CD14-positive monocyte (primary cell): ENCODE results near the gene RPA3. TPM values are rescaled to one million over a fixed set of nuclear protein-coding genes. Genes with fewer than 3 reads are reported as not detected.

Experiments used
- DNase-seq, 3 donors: peaks; one replicate each; pipeline ENCODE4 v3.0.0-alpha.2; 2011 to 2022
- H2AFZ ChIP-seq: 2 replicates; pipeline ENCODE4 v1.6.0; 2012; ENCODE audit warnings: mild to moderate bottlenecking, low read depth, low read length, inconsistent platforms; ENCODE audit not compliant: insufficient read depth, poor library complexity, severe bottlenecking
- H3K27ac ChIP-seq, 2 donors: 1 replicate in 1 of 2; 2 replicates in 1 of 2; pipeline ENCODE4 v1.5.1; 2012 to 2013; ENCODE audit warnings: low read length in 2 of 2, control low read depth in 1 of 2, inconsistent platforms in 1 of 2, low read depth in 1 of 2, mild to moderate bottlenecking in 1 of 2
- H3K27me3 ChIP-seq, 2 donors: one replicate each; pipeline versions ENCODE4 v1.6.0 to v1.6.1; 2011 to 2013; ENCODE audit warnings: low read length in 2 of 2; ENCODE audit not compliant: control insufficient read depth in 2 of 2, insufficient read depth in 2 of 2
- H3K36me3 ChIP-seq, 2 donors: replicated peaks in 1 of 2; 1 replicate in 1 of 2; 2 replicates in 1 of 2; pipeline versions ENCODE4 v1.5.1 to v1.6.1; 2012 to 2013; ENCODE audit warnings: low read length in 2 of 2, control low read depth in 1 of 2, inconsistent platforms in 1 of 2, mild to moderate bottlenecking in 1 of 2; ENCODE audit not compliant: insufficient read depth in 2 of 2, control insufficient read depth in 1 of 2
- H3K4me1 ChIP-seq, 2 donors: 1 replicate in 1 of 2; 2 replicates in 1 of 2; pipeline versions ENCODE4 v1.5.1 to v1.6.1; 2012 to 2013; ENCODE audit warnings: low read length in 2 of 2, control low read depth in 1 of 2, inconsistent platforms in 1 of 2, mild to moderate bottlenecking in 1 of 2, moderate library complexity in 1 of 2; ENCODE audit not compliant: insufficient read depth in 2 of 2, control insufficient read depth in 1 of 2
- H3K4me2 ChIP-seq: replicated peaks from 2 replicates; pipeline ENCODE3; 2012; ENCODE audit warnings: low read length, moderate library complexity, mild to moderate bottlenecking; ENCODE audit not compliant: poor library complexity, severe bottlenecking; ENCODE audit errors: extremely low read depth
- H3K4me3 ChIP-seq, 3 experiments: fragments of 200-600 bp in 1 of 3; sonication (generic) in 1 of 3; replicated peaks in 1 of 3; 1 replicate in 2 of 3; 2 replicates in 1 of 3; pipeline ENCODE4 v1.5.1; 2011 to 2013; ENCODE audit warnings: low read length in 3 of 3, mild to moderate bottlenecking in 3 of 3, control low read depth in 2 of 3, low read depth in 2 of 3, inconsistent platforms in 1 of 3, moderate library complexity in 1 of 3
- H3K79me2 ChIP-seq: 2 replicates; pipeline ENCODE4 v1.6.0; 2012; ENCODE audit warnings: mild to moderate bottlenecking, control low read depth, inconsistent platforms, low read length, moderate library complexity; ENCODE audit not compliant: insufficient read depth
- H3K9ac ChIP-seq: 2 replicates; pipeline ENCODE4 v1.6.0; 2017; ENCODE audit warnings: low read length, mild to moderate bottlenecking; ENCODE audit not compliant: insufficient read depth, poor library complexity, severe bottlenecking
- H3K9me3 ChIP-seq, 2 donors: replicated peaks in 1 of 2; 1 replicate in 1 of 2; 2 replicates in 1 of 2; pipeline versions ENCODE4 v1.5.1 to v1.6.1; 2012 to 2013; ENCODE audit warnings: low read length in 2 of 2, control low read depth in 1 of 2; ENCODE audit not compliant: control insufficient read depth in 1 of 2, insufficient read depth in 1 of 2
- H4K20me1 ChIP-seq: 2 replicates; pipeline ENCODE4 v1.6.0; 2012; ENCODE audit warnings: mild to moderate bottlenecking, low read length, control low read depth, moderate library complexity; ENCODE audit not compliant: insufficient read depth
- H3K27ac Mint-ChIP-seq, 7 donors: one replicate each; pipeline ENCODE4 v1.8.0; 2020; ENCODE audit warnings: mild to moderate bottlenecking in 7 of 7, mixed read lengths in 7 of 7, moderate library complexity in 6 of 7, inconsistent platforms in 2 of 7
- H3K27me3 Mint-ChIP-seq, 3 donors: one replicate each; pipeline ENCODE4 v1.8.0; 2021 to 2022; ENCODE audit warnings: low read depth in 3 of 3, mild to moderate bottlenecking in 3 of 3, mixed read lengths in 3 of 3, moderate library complexity in 3 of 3, inconsistent platforms in 1 of 3
- H3K36me3 Mint-ChIP-seq, 2 donors: one replicate each; pipeline ENCODE4 v1.8.0; 2020; ENCODE audit warnings: mixed read lengths in 2 of 2, inconsistent platforms in 1 of 2, mild to moderate bottlenecking in 1 of 2
- H3K4me1 Mint-ChIP-seq: one replicate; pipeline ENCODE4 v1.8.0; 2020; ENCODE audit warnings: mild to moderate bottlenecking, mixed read lengths
- H3K4me3 Mint-ChIP-seq, 2 donors: one replicate each; pipeline ENCODE4 v1.8.0; 2020; ENCODE audit warnings: mild to moderate bottlenecking in 2 of 2, mixed read lengths in 2 of 2, moderate library complexity in 1 of 2
- H3K9me3 Mint-ChIP-seq, 7 donors: one replicate each; pipeline ENCODE4 v1.8.0; 2020 to 2022; ENCODE audit warnings: mixed read lengths in 7 of 7, mild to moderate bottlenecking in 6 of 7, moderate library complexity in 6 of 7, inconsistent platforms in 2 of 7
- CTCF ChIP-seq: fragments of 200-600 bp; IDR thresholded peaks from one replicate; pipeline ENCODE4 v1.8.0; 2022; ENCODE audit warnings: antibody characterized with exemption, mild to moderate bottlenecking
- WGBS: methylation state at CpG from one replicate; pipeline ENCODE4 v1.1.5; 2013; ENCODE audit warnings: missing lambda C conversion rate; ENCODE audit not compliant: insufficient coverage; 5-methylcytosine and 5-hydroxymethylcytosine counted together
- intact Hi-C, 2 donors: fragments of 100-400 bp; cut with micrococcal nuclease; formaldehyde crosslinking; loops; one replicate each; pipeline versions ENCODE4 v1.15.0 to v1.15.1; 2023
- polyA plus RNA-seq, 3 donors: library from polyadenylated mRNA; depleted of rRNA in 1 of 3; unstranded in 2 of 3; stranded (reverse) in 1 of 3; fragments of 300-500 nt in 2 of 3; fragments of >200 nt in 1 of 3; fragmentation: Illumina TruSeq in 2 of 3; gene quantifications; 1 replicate in 2 of 3; 2 replicates in 1 of 3; pipeline ENCODE4 v1.2.3, GENCODE V29; 2012 to 2021

Gene RPA3
- polyA plus RNA-seq, 3 donors = 6.2 to 50.5 (median 44.7) TPM

- no peak for TF ChIP-seq CTCF
- no peaks in the 10 kb centered on the region for H3K9me3 ChIP-seq
- Mint-ChIP-seq H3K4me3 (no peak overlapping the region), H3K4me1 (peaks cover 13% of the 10 kb centered on the region), H3K9me3 (peaks cover 0 to 3% (median 0%) of the 10 kb centered on the region in 7 donors), H3K36me3 (no peaks in the 10 kb centered on the region), H3K27me3 (no peaks in the 10 kb centered on the region), H3K27ac (no peak overlapping the region)
- H3K4me1 ChIP-seq = peaks cover 0 to 11% of the 10 kb centered on the region in 2 donors
- H3K36me3 ChIP-seq = no peaks in the 10 kb centered on the region
- no peak overlapping the region for H3K4me2 ChIP-seq
- no peaks in the 10 kb centered on the region for H3K27me3 ChIP-seq
- H2AFZ ChIP-seq = no peak overlapping the region
- H4K20me1 ChIP-seq = no peaks in the 10 kb centered on the region
- intact Hi-C loops = no loop called here
- 93% methylated on average over 4 of the region's 4 CpGs for WGBS
- no peak overlapping the region for H3K27ac ChIP-seq
- no peak for DNase-seq
- H3K4me3 ChIP-seq = no peak overlapping the region
- no peak overlapping the region for H3K9ac ChIP-seq
- no peaks in the 10 kb centered on the region for H3K79me2 ChIP-seq
These were observed 39.2 kb upstream of the RPA3 start for GRCh38 chr7:7757576-7757975.

- no peak overlapping the region for H3K27ac Mint-ChIP-seq
- intact Hi-C loops = no loop called here
- DNase-seq = no peak
These were observed 38.2 kb upstream of the RPA3 start for GRCh38 chr7:7756577-7756976.

More at GRCh38 chr7:7756577-7756976, 38.2 kb upstream of the RPA3 start:
- Histone ChIP-seq H4K20me1 (no peaks in the 10 kb centered on the region), H3K4me1 (peaks cover 0 to 3% of the 10 kb centered on the region in 2 donors), H2AFZ (no peak overlapping the region), H3K9me3 (no peaks in the 10 kb centered on the region), H3K9ac (no peak overlapping the region), H3K27me3 (no peaks in the 10 kb centered on the region), H3K79me2 (no peaks in the 10 kb centered on the region), H3K4me3 (no peak overlapping the region), H3K36me3 (no peaks in the 10 kb centered on the region), H3K4me2 (no peak overlapping the region), H3K27ac (no peak overlapping the region)
- Mint-ChIP-seq H3K27me3 (no peaks in the 10 kb centered on the region), H3K9me3 (peaks cover 0 to 3% (median 0%) of the 10 kb centered on the region in 7 donors), H3K36me3 (no peaks in the 10 kb centered on the region), H3K4me1 (peaks cover 7% of the 10 kb centered on the region), H3K4me3 (no peak overlapping the region)
- no CpG with 5 or more reads among the region's 3 CpGs for WGBS
- TF ChIP-seq CTCF = no peak
